GM12891 (cell line): ENCODE results near the gene SPEM3.

Experiments used
- DNase-seq: peaks from one replicate; pipeline ENCODE4 v3.0.0; 2011; ENCODE audit warnings: low spot score; ENCODE audit not compliant: insufficient read length
- FAIRE-seq: peaks from 2 replicates; lab custom pipeline; 2011; peaks lifted over from hg19 to GRCh38; lab: Jason Lieb, UNC
- PAX5 ChIP-seq: IDR thresholded peaks from 2 replicates; pipeline ENCODE4 v1.6.1; 2011; ENCODE audit warnings: low read length, moderate library complexity, mild to moderate bottlenecking; ENCODE audit not compliant: insufficient read depth, severe bottlenecking
- POLR2A ChIP-seq: IDR thresholded peaks from 2 replicates; pipeline ENCODE4 v1.6.1; 2011; ENCODE audit warnings: low read depth, low read length, control low read depth
- POLR2AphosphoS5 ChIP-seq: IDR thresholded peaks from 2 replicates; pipeline ENCODE4 v1.6.1; 2011; ENCODE audit warnings: low read depth, low read length, control low read depth
- POU2F2 ChIP-seq: IDR thresholded peaks from 2 replicates; pipeline ENCODE4 v1.6.1; 2011; ENCODE audit warnings: low read depth, mild to moderate bottlenecking, control low read depth, low read length, moderate library complexity
- SPI1 ChIP-seq: IDR thresholded peaks from 2 replicates; pipeline ENCODE4 v1.6.1; 2011; ENCODE audit warnings: low read depth, low read length, control low read depth
- TAF1 ChIP-seq: IDR thresholded peaks from 2 replicates; pipeline ENCODE4 v1.6.1; 2011; ENCODE audit warnings: low read depth, low read length, control low read depth

SPEM3 gene

GRCh38 chr17:7409716-7410115 is 18.9 kb upstream of the SPEM3 start:
- no peak for DNase-seq
- FAIRE-seq, result no peak
- no peak for TF ChIP-seq TAF1
- TF ChIP-seq PAX5, result no peak

GRCh38 chr17:7410634-7411426 is 17.8 kb upstream of the SPEM3 start:
- DNase-seq (no peak), FAIRE-seq (no peak)
- TF ChIP-seq TAF1 (no peak), PAX5 (no peak), POU2F2 (no peak), SPI1 (no peak), POLR2AphosphoS5 (no peak), POLR2A (no peak)

GRCh38 chr17:7411427-7411750 is 17.3 kb upstream of the SPEM3 start:
- DNase-seq (no peak), FAIRE-seq (no peak)
- TF ChIP-seq POLR2AphosphoS5, result no peak
- no peak for TF ChIP-seq TAF1
- TF ChIP-seq SPI1, result no peak
- no peak for TF ChIP-seq POLR2A
- TF ChIP-seq PAX5, result no peak
- no peak for TF ChIP-seq POU2F2

- TF ChIP-seq TAF1, result no peak
- no peak for TF ChIP-seq POLR2AphosphoS5
- no peak for TF ChIP-seq SPI1
- TF ChIP-seq PAX5, result no peak
- TF ChIP-seq POU2F2, result no peak
- no peak for TF ChIP-seq POLR2A
- no peak for DNase-seq
- no peak for FAIRE-seq
Observed at GRCh38 chr17:7413346-7413985, 15.2 kb upstream of the SPEM3 start.

- no peak for TF ChIP-seq SPI1
- TF ChIP-seq POU2F2, result no peak
- no peak for TF ChIP-seq POLR2AphosphoS5
- no peak for TF ChIP-seq POLR2A
- TF ChIP-seq PAX5, result no peak
- no peak for TF ChIP-seq TAF1
- DNase-seq (no peak), FAIRE-seq (no peak)
Observed at GRCh38 chr17:7414837-7415236, 13.8 kb upstream of the SPEM3 start.

GRCh38 chr17:7415784-7416183 is 12.9 kb upstream of the SPEM3 start:
- FAIRE-seq (no peak), DNase-seq (no peak)
- TF ChIP-seq PAX5 (no peak), TAF1 (no peak), POLR2A (no peak), POU2F2 (no peak), POLR2AphosphoS5 (no peak), SPI1 (no peak)

- DNase-seq, result no peak
- no peak for TF ChIP-seq POLR2A
- TF ChIP-seq PAX5, result no peak
- no peak for TF ChIP-seq POU2F2
- TF ChIP-seq TAF1, result no peak
- TF ChIP-seq POLR2AphosphoS5, result no peak
- no peak for TF ChIP-seq SPI1
- no peak for FAIRE-seq
Observed at GRCh38 chr17:7416323-7416722, 12.3 kb upstream of the SPEM3 start.

GRCh38 chr17:7417056-7417655 is 11.5 kb upstream of the SPEM3 start:
- TF ChIP-seq POU2F2 (no peak), POLR2A (no peak), TAF1 (no peak), POLR2AphosphoS5 (no peak), PAX5 (no peak), SPI1 (no peak)
- DNase-seq (no peak), FAIRE-seq (no peak)

GRCh38 chr17:7418472-7419152 is 10.0 kb upstream of the SPEM3 start:
- FAIRE-seq, result no peak
- no peak for TF ChIP-seq TAF1
- TF ChIP-seq POLR2A, result no peak
- no peak for TF ChIP-seq POU2F2
- no peak for TF ChIP-seq PAX5
- no peak for TF ChIP-seq POLR2AphosphoS5
- TF ChIP-seq SPI1, result no peak
- no peak for DNase-seq

- TF ChIP-seq PAX5, result no peak
- TF ChIP-seq POLR2A, result no peak
- TF ChIP-seq TAF1, result no peak
- no peak for TF ChIP-seq SPI1
- TF ChIP-seq POLR2AphosphoS5, result no peak
- no peak for TF ChIP-seq POU2F2
- DNase-seq (no peak), FAIRE-seq (no peak)
Observed at GRCh38 chr17:7419819-7420610, 8.6 kb upstream of the SPEM3 start, which contains the start of gene SPEM1. SPEM1 (plus strand) TSS chr17:7420324; CDS start chr17:7420385, 61 bp downstream.
